Naive B cell (primary cell): Measurements from ENCODE around the gene CFAP100. TPM values are rescaled to one million over a fixed set of nuclear protein-coding genes. Genes with fewer than 3 reads are reported as not detected.
A peak's percentile ranks its signal among the peaks of the same experiment; 100 is the strongest.

Source experiments
- ATAC-seq, 2 donors: fragments of 150-1000 bp; cut with Tn5 transposase; 2 replicates each; pipeline ENCODE4 v1.10.0; 2021; ENCODE audit warnings: low read depth in 2 of 2, mild to moderate bottlenecking in 2 of 2, moderate library complexity in 2 of 2
- DNase-seq: peaks from one replicate; pipeline ENCODE4 v3.0.0; 2022
- H3K27ac Mint-ChIP-seq, 6 donors: one replicate each; pipeline ENCODE4 v1.8.0; 2020 to 2022; ENCODE audit warnings: mild to moderate bottlenecking in 6 of 6, mixed read lengths in 6 of 6, moderate library complexity in 5 of 6, inconsistent platforms in 2 of 6
- H3K27me3 Mint-ChIP-seq, 3 donors: one replicate each; pipeline ENCODE4 v1.8.0; 2021 to 2022; ENCODE audit warnings: mixed read lengths in 3 of 3, mild to moderate bottlenecking in 1 of 3
- H3K36me3 Mint-ChIP-seq, 2 donors: one replicate each; pipeline ENCODE4 v1.8.0; 2020 to 2022; ENCODE audit warnings: mixed read lengths in 2 of 2, inconsistent platforms in 1 of 2, mild to moderate bottlenecking in 1 of 2
- H3K4me1 Mint-ChIP-seq, 3 donors: one replicate each; pipeline ENCODE4 v1.8.0; 2020 to 2022; ENCODE audit warnings: mixed read lengths in 3 of 3, inconsistent platforms in 1 of 3, mild to moderate bottlenecking in 1 of 3, moderate library complexity in 1 of 3
- H3K4me3 Mint-ChIP-seq, 8 donors: one replicate each; pipeline ENCODE4 v1.8.0; 2020 to 2022; ENCODE audit warnings: mild to moderate bottlenecking in 8 of 8, mixed read lengths in 8 of 8, moderate library complexity in 8 of 8, inconsistent platforms in 2 of 8
- H3K9me3 Mint-ChIP-seq, 7 donors: one replicate each; pipeline ENCODE4 v1.8.0; 2020 to 2022; ENCODE audit warnings: mixed read lengths in 7 of 7, mild to moderate bottlenecking in 5 of 7, inconsistent platforms in 2 of 7, moderate library complexity in 1 of 7
- polyA plus RNA-seq, 6 donors: library from polyadenylated mRNA; unstranded; fragments of 300-500 nt; fragmentation: Illumina TruSeq; gene quantifications; one replicate each; pipeline ENCODE4 v1.2.3, GENCODE V29; 2021; ENCODE audit warnings: low read depth in 6 of 6

The CFAP100 gene
- polyA plus RNA-seq, 6 donors from 2014 or later, result not detected

DNA sequence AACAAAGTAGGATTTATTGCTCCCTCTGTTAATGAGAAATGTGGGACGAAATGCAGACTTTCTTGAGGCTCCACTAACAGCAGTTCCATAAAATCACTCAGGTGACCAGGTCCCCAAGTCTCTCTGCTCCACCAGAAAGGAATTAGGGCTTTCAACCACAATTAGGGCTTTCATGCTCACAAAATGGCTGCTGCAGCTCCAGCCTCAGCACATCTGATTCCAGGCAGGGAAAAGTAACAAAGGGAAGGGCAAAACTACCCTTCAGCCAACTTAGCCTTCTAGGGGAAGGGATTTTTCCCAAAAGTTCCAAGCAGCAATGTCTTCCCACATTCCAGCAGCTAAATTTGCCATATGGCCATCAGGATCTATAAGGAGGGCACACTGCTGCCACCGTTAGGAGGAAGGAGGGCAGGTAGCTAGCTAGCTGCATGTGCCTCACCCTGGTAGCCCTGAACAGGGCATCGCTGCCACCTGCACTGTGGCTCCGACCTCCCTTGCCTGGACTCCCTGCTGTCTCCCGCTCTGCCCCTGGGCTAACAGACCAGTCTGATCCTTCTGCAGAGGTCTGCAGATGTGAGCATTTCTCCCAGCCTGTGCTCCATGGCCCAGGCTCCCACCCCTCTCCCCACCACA, 12.8 kb downstream of the CFAP100 start:
- H3K27me3 Mint-ChIP-seq, result peaks cover 33 to 55% (median 44%) of the 10 kb centered on the region in 3 donors
- no peaks in the 10 kb centered on the region for H3K4me1 Mint-ChIP-seq
- peaks cover 0 to 7% (median 1%) of the 10 kb centered on the region in 7 donors for H3K9me3 Mint-ChIP-seq
- DNase-seq, result no peak
- peak overlapping the region in 1 of 8 donors; percentile 17 for H3K4me3 Mint-ChIP-seq
- no peak for ATAC-seq
- H3K27ac Mint-ChIP-seq, result no peak overlapping the region
- no peaks in the 10 kb centered on the region for H3K36me3 Mint-ChIP-seq

DNA sequence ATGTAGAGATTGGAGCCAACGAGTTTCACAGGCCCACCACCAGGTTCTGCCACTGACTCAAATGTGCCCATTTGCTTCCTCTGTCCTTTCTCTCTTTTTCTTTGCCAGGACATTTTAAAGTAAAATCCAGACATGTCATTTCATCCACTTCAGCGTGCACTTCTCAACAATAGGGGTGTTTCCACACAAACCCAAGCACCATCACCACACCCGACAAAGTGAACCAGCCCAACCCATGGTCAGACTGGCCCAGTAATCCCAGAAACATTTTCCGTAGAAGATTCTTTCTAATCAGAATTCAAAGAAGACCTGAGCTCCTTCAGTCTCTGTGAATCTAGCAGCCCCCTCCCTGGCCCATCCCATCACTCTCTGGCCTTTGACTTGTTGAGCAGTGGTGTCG, 13.4 kb downstream of the CFAP100 start:
- H3K27me3 Mint-ChIP-seq, result peaks cover 33 to 51% (median 39%) of the 10 kb centered on the region in 3 donors
- no peaks in the 10 kb centered on the region for H3K4me1 Mint-ChIP-seq
- no peaks in the 10 kb centered on the region for H3K36me3 Mint-ChIP-seq
- H3K27ac Mint-ChIP-seq, result no peak overlapping the region
- DNase-seq (no peak), ATAC-seq (no peak)
- H3K4me3 Mint-ChIP-seq, result no peak overlapping the region
- H3K9me3 Mint-ChIP-seq, result peaks cover 0 to 7% (median 1%) of the 10 kb centered on the region in 7 donors

DNA sequence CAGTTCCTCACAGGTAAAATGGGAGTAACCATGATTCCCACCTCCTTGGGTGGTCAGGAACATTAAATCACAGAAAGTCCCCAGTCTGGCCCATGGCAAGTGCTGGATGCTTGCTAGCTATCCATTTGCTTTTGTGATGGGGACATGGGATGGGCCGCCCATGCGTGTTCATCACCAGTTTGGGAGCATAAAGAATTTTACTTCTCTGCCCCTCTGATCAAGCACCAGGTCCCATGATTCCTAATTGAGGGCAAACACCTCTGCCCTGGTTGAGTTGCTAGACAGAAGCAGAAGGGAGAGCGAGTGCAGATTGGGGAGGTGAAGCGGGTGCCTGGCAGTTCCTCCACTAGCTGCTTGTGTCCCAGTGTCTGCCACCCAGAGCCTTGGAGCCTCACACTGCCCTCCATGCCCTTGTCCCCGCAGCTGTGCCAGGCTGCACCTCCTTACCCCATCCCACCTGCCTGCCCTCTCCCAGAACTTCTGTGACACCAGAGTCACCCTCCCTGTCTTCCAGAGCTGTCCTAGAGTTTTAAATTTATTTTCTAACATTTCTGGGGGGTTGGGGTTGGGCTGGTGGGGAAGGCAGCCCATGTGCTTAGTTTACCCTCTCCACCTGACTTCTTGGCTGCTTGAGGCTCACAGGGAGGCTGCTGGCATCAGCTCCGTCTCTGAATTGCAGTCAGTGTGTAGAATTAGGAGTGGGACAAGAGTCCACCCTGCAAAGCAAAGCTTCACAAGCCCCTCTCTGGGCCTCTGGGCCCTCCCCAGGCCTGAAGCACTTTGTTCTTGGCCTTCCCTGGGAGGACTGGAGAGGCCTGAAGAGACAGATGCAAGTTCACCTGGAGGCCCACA, 18.4 kb downstream of the CFAP100 start:
- ATAC-seq (no peak), DNase-seq (no peak)
- Mint-ChIP-seq H3K4me3 (no peak overlapping the region), H3K4me1 (no peaks in the 10 kb centered on the region), H3K36me3 (no peaks in the 10 kb centered on the region), H3K27me3 (peaks cover 16 to 71% (median 61%) of the 10 kb centered on the region in 3 donors), H3K27ac (no peak overlapping the region), H3K9me3 (peaks cover 0 to 5% (median 0%) of the 10 kb centered on the region in 7 donors)

DNA sequence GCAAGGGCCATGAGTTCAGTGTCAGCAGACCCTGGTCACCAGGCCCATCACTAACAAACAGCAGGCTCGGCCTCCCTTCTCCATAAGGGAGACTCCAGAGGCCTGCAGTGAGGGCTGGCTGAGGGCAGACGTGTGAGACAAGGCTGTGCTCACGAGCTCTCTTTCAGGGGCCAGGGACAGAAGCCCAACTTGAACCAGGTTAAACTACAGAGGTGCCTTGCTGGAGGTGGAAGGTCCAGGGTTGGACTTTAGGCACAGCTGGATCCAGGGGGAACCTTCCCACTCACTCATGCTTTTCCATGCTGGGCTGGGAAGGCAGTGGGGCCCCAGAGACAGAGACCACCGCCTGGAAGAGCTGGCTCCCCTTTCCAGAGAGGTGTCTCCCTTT, 19.0 kb downstream of the CFAP100 start:
- Mint-ChIP-seq H3K36me3 (no peaks in the 10 kb centered on the region), H3K9me3 (peaks cover 0 to 2% (median 0%) of the 10 kb centered on the region in 7 donors), H3K4me1 (no peaks in the 10 kb centered on the region), H3K27me3 (peaks cover 16 to 65% (median 62%) of the 10 kb centered on the region in 3 donors), H3K4me3 (no peak overlapping the region), H3K27ac (no peak overlapping the region)
- ATAC-seq, result no peak
- no peak for DNase-seq

DNA sequence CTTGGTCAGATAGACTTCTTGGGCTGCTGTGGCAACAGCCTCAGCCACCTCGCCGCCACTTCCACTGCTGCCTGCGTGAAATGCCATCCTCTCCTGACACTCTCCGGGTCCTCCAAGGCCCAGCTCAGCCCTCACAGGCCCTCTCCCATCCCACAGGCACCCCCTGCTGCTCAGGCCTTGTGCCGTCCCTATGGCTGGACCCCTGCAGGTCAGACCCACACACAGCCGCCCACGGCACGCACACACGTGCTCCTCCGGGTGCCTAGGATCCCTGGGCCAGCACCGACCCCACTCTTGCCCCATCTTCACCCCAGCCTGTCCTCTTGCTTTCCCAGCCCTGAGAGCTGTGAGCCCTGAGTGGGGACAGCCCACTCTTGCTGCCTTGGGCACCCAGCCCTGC, 19.7 kb downstream of the CFAP100 start:
- H3K36me3 Mint-ChIP-seq, result no peaks in the 10 kb centered on the region
- no peaks in the 10 kb centered on the region for H3K4me1 Mint-ChIP-seq
- peaks cover 12 to 58% (median 55%) of the 10 kb centered on the region in 3 donors for H3K27me3 Mint-ChIP-seq
- H3K4me3 Mint-ChIP-seq, result peak overlapping the region in 1 of 8 donors; percentile 42
- no peak for DNase-seq
- H3K27ac Mint-ChIP-seq, result no peak overlapping the region
- ATAC-seq, result no peak
- peaks cover 0 to 2% (median 0%) of the 10 kb centered on the region in 7 donors for H3K9me3 Mint-ChIP-seq

DNA sequence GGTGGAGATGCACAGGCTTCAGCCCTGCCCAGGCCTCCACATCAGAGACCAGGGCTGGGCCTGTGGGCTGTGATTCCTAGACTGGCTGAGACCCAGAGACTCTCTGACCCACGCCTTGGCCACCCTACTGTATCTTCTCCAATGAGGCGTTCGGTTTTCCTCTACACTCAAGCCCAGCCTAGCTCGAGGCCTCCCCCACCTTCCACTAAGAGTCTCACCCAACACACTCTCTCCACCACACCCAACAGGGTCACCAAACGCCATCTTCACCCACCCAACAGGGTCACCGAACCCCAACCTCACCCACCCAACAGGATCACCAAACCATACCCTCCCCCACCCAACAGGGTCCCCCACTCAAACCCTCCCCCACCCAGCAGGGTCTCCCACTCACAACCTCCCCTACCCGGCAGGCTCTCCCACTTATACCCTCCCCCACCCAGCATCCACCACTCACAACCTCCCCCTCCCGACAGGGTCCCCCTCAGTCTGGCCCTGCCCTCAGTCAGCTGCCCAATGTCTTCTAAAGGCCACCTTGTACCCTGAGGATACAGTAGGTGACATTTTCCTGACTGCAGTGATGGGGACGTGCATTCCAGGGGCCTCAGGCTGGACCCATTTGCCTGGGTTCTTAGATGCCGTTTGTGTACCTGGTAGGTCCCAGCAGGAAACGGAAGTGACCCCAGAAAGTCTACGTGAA, 20.4 kb downstream of the CFAP100 start:
- Mint-ChIP-seq H3K4me1 (peaks cover 0 to 2% (median 0%) of the 10 kb centered on the region in 3 donors), H3K27me3 (peaks cover 12 to 57% (median 55%) of the 10 kb centered on the region in 3 donors), H3K27ac (no peak overlapping the region), H3K36me3 (no peaks in the 10 kb centered on the region), H3K4me3 (no peak overlapping the region), H3K9me3 (peaks cover 0 to 2% (median 0%) of the 10 kb centered on the region in 7 donors)
- DNase-seq (no peak), ATAC-seq (no peak)

DNA sequence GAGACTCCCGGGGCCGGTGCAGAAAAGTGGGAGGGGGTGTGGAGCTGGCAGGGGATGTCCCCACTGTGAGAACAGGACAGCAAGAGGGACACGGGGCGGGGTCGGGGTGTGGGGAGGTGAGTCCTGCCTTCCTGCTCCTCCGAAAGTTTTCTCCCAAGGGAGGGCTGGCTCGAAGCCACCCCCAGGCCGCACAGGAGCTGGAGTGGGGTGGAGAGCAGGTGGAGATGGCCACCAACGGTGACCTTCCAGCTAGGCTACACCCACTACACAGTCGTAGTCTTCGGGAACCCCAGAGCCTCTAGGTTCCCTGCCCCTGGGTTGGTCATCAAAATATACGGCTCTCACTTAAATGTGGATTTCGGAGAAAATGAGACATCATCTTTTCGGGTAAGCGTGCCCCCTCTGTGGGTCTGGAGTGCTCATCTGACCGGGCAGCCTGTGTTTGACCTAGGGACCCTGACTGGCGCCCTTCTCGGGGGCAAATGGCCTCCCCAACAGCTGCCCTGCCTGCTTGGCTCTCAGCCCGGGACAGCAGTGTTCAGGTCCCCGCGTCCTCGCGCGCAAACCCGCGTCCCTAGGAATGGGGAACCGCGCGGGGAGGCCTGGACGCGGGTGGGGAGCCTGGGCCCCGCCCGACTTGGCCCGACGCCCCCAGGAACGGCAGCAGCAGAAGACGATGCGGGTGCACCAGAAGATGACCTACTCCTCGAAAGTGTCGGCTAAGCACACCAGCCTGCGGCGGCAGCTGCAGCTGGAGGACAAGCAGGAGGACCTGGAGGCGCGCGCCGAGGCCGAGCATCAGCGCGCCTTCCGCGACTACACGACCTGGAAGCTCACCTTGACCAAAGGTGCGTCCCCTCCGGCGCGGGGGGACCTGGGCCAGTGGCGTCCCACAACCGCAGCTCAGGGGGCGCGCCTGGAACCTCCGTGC, 21.2 kb downstream of the CFAP100 start:
- no peak overlapping the region for H3K27ac Mint-ChIP-seq
- peaks cover 0 to 6% (median 0%) of the 10 kb centered on the region in 3 donors for H3K4me1 Mint-ChIP-seq
- no peaks in the 10 kb centered on the region for H3K36me3 Mint-ChIP-seq
- ATAC-seq (no peak), DNase-seq (no peak)
- peaks cover 11 to 54% (median 50%) of the 10 kb centered on the region in 3 donors for H3K27me3 Mint-ChIP-seq
- no peak overlapping the region for H3K4me3 Mint-ChIP-seq
- peaks cover 0 to 2% (median 0%) of the 10 kb centered on the region in 7 donors for H3K9me3 Mint-ChIP-seq

DNA sequence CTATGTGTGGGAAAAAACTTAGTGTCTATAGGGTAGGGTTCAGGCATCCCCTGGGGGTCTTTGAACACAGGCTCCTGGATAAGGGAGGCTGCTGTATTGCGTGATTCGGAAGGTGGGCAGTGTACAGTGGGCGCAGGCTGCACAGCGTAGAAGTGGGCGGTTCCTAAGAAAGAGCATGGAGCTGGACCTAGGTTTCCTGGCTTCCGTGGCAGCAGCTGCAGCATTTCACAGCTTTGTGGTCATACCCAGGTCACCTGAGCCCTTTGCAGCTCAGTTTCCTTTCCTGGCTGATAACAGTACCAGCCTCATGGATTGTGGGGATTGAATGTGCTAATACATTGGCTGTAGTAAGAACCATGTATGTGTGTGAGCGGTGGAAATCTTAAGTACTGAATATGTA, 22.2 kb downstream of the CFAP100 start:
- Mint-ChIP-seq H3K4me3 (no peak overlapping the region), H3K36me3 (no peaks in the 10 kb centered on the region), H3K27ac (no peak overlapping the region), H3K27me3 (peaks cover 1 to 44% (median 40%) of the 10 kb centered on the region in 3 donors), H3K9me3 (peaks cover 0 to 2% (median 0%) of the 10 kb centered on the region in 7 donors), H3K4me1 (peaks cover 0 to 6% (median 0%) of the 10 kb centered on the region in 3 donors)
- no peak for ATAC-seq
- DNase-seq, result no peak

DNA sequence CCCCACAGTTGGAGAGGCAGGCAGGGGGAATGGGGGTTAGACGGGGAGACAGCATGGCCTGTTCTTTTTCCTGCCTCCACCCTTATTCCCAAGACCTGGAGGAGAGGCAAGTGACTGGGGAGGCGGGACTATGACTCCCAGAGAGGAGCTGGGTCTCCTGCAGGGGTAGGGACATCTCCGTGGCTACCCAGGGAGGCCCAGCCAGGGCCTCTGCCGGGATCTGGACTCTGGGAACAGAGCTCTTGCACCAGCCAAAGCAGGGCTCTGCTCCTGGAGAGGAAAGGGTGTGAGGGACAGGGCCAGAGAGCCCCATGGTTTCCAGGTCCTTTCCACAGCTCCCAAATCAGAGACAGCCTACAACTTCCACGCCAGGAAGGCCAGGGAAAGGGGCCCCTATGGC, 22.8 kb downstream of the CFAP100 start:
- Mint-ChIP-seq H3K36me3 (no peaks in the 10 kb centered on the region), H3K4me3 (no peak overlapping the region)

DNA sequence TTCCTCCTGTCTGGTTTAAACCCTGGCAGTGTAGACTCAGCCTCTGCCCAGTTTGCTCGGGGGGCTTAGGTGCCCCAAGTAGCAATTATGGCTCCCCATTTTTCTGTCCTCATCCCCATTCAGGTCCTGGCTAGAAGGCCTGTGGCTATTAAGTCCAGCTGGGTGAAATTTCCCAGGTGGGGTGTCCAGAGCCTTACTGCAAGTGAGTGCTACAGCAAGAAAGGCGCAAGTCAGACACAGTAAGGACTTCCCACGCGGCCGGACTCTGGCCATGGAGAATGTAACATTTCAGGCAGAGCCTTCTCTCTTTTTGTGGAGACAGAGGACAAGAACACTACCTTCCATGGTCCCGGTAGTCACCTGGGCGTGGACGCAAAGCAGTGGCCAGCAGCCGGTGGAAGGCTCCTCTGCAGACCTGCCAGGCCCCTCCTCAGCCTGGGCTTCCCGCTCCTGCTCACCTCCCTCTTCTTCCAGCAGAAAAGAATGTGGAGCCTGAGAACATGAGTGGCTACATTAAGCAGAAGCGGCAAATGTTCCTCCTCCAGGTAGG, 23.3 kb downstream of the CFAP100 start:
- DNase-seq, result no peak
- Mint-ChIP-seq H3K4me1 (peaks cover 0 to 6% (median 0%) of the 10 kb centered on the region in 3 donors), H3K27me3 (peaks cover 0 to 39% (median 33%) of the 10 kb centered on the region in 3 donors), H3K4me3 (no peak overlapping the region), H3K27ac (peak overlapping the region in 1 of 6 donors; percentile 60), H3K36me3 (no peaks in the 10 kb centered on the region), H3K9me3 (no peaks in the 10 kb centered on the region)
- no peak for ATAC-seq

More for the DNA sequence above, 22.8 kb downstream of the CFAP100 start:
- Mint-ChIP-seq H3K27me3 (peaks cover 0 to 39% (median 34%) of the 10 kb centered on the region in 3 donors), H3K9me3 (peaks cover 0 to under 1% (median 0%) of the 10 kb centered on the region in 7 donors), H3K4me1 (peaks cover 0 to 6% (median 0%) of the 10 kb centered on the region in 3 donors), H3K27ac (no peak overlapping the region)
- no peak for DNase-seq
- no peak for ATAC-seq

DNA sequence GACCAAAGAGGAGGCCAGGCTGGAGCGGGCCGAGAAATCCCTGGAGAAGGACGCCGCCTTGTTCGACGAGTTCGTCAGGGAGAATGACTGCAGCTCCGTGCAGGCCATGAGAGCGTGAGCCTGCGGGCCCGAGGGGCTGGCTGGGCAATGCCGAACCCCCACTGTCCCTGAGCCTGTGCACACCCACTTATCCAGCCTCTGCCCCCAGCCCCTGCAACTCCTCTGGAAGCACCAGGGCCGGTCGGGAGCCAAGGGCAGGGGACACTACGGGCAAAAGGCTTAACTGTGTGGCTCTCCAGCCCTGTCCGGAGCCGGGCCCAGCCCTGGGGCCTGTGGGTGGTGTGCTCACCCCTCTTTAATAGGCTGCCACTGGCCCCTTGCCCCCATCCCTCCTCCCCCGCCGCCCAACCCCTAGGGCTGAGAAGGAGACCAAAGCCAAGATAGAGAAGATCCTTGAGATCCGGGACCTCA, 24.0 kb downstream of the CFAP100 start:
- no peak for DNase-seq
- peaks cover 0 to 39% (median 33%) of the 10 kb centered on the region in 3 donors for H3K27me3 Mint-ChIP-seq
- H3K27ac Mint-ChIP-seq, result no peak overlapping the region
- no peaks in the 10 kb centered on the region for H3K9me3 Mint-ChIP-seq
- H3K4me1 Mint-ChIP-seq, result peaks cover 0 to 6% (median 0%) of the 10 kb centered on the region in 3 donors
- ATAC-seq, result no peak
- no peaks in the 10 kb centered on the region for H3K36me3 Mint-ChIP-seq
- no peak overlapping the region for H3K4me3 Mint-ChIP-seq

DNA sequence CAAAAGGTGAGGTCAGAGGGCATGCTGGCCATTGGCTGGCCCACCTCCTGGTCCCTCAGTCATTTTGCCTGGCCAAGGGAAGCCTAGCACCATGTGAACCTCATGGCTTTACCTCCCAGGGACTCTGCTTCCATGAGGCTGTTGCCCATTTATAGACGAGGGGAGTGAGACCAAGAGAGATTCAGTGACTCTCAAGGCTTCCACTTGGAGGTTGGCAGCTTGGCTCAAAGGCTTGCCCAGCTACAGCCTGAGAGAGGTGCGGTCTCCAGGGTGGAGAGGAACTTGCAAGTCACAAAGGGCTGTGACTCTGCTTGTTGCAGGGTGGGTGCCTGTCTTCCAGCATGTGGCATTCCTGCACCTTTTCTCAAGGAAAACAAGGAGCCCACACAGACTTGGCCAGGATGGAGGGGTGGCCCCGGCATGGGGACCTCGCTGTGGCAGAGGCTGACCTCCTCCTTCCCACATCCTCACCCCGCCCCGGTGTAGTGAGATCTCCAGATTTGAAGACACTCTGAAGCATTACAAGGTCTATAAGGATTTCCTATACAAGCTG, 24.5 kb downstream of the CFAP100 start:
- Mint-ChIP-seq H3K4me3 (no peak overlapping the region), H3K36me3 (peaks cover 0 to under 1% of the 10 kb centered on the region in 2 donors), H3K9me3 (no peaks in the 10 kb centered on the region), H3K27me3 (peaks cover 0 to 34% (median 27%) of the 10 kb centered on the region in 3 donors), H3K27ac (no peak overlapping the region), H3K4me1 (peaks cover 0 to 6% (median 0%) of the 10 kb centered on the region in 3 donors)
- ATAC-seq (no peak), DNase-seq (no peak)
